HG03342 (cell line): ENCODE data around the gene TUBGCP6.

Experiments used
- ATAC-seq: cut with Tn5 transposase; IDR thresholded peaks from one replicate; pipeline ENCODE4 v1.9.1; 2021; ENCODE audit warnings: mild to moderate bottlenecking, moderate library complexity; ENCODE audit not compliant: unreplicated experiment

TUBGCP6 gene

GRCh38 chr22:50266994-50267393 is 22.2 kb upstream of the TUBGCP6 start:
- ATAC-seq, result no peak

GRCh38 chr22:50264946-50265669 is 20.3 kb upstream of the TUBGCP6 start:
- ATAC-seq, result no peak

- ATAC-seq, result no peak
These were observed 19.4 kb upstream of the TUBGCP6 start for GRCh38 chr22:50264104-50264745.

DNA sequence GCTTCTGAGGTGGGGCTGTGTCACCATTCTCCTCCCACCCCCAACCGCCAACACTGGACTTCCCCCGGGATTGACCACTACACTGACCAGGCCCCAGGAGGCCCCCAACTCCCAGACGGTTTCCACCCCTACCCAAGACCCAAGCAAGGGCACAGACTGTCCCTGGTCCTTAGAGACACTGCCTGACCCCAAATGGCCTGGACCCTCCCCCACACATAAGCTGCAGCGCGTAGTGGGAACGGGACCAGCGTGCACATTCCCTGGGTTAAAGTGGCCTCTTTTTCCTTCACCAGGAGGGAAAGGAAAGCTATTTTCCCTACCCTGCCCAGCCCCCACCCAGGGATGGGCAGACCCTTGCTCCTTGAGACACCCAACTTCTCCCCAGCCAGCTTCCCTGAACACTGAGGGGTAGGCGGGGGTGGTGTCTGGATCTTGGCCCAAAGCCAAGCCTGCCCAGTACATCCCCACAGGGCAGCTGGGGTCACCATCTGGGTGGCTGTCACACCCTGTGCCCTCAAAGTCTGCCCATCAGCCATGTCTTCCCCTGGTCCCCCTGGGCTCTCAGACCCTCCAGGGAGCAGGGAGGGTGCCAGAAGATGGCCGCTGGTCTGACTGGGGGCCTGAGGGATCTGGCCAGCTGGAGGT is 18.3 kb upstream of the TUBGCP6 start:
- ATAC-seq, result no peak

DNA sequence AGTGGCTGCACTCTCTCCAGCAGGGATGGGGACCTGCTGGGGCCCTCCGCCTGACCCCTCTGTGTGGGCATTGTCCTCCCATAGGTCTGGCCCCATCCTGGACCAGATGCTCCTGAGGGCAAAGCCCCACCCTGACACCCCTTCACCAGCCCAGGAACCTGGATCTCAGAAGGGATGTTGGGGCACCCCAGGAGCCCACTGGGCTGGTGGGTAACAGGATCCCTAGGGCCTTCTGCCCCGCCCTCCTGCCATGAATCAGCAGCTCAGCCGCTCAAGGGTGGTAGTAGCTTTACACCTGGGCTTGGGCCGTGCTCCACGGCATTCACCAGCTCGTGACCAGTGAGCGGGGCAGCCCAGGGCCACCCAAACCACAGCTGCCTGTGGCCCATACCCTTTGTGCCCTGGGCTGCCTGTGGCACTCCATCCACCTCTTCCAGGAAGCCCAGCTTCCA is 17.7 kb upstream of the TUBGCP6 start:
- no peak for ATAC-seq

DNA sequence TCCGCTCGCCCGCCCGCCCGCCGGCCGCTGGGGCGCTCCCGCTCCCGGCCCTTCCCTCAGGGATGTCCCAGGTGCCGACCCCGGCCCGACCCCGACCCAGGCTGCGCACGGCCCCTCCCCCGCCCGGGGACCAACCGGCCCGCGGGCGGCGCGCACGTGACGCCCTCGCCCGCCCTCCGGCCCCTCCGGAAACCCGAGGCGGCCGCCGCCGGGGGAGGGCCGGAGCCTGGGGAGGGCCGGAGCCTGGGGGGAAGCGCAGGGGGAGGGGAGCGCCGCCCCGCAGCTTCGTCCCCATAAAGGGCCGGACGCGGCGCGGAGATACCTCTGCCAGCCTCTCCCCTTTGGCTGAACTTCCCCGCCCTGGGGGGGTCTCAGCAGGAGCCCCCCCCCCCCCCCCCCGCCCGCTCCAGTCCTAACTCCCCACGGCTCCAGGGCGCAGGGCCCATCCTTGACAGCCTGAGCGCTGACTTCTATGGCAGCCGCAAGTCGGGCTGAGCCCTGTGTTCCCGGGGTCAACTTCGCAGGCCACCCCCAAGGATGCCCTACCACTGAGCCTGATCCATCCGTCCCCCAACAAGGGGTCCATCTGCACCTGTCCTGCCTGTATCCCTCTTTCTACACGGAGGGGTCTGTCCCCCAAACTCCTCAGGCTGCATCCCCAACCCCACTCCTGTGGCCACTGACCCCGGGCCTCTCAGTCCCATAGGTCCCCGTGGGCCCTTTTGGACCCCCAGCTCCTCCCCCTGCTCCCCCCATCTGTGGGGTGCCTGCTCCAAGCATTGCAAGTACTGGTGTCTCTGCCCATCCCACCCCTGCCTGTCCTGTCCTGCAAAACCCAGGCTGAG is 17.0 kb upstream of the TUBGCP6 start, which contains the start of gene MAPK12:
Gene MAPK12, minus strand, starts transcription at position 69 of the 845 bp plus-strand sequence. CDS start 174 bp downstream, outside the sequence.
- no peak for ATAC-seq

GRCh38 chr22:50260801-50261614 is 16.2 kb upstream of the TUBGCP6 start:
- ATAC-seq, result no peak

DNA sequence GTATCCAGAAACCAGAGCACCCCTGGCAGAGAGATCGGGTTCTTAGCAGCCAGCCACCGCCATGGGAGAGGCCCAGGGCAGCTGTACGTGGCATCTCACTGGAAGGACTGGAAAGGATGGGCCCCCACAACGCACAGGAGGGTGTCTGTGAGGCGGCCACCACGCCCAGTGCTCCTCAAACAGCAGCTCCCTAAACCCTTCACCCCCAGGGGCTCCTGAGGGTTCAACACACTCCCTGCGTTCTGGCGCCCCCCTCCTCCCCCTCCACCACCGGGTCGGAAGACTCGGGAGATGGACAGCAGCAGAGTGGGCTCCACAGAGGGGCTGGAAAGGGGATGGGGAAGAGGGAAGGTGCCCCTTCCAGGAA is 15.6 kb upstream of the TUBGCP6 start:
- no peak for ATAC-seq

GRCh38 chr22:50259302-50259701 is 14.5 kb upstream of the TUBGCP6 start:
- no peak for ATAC-seq

DNA sequence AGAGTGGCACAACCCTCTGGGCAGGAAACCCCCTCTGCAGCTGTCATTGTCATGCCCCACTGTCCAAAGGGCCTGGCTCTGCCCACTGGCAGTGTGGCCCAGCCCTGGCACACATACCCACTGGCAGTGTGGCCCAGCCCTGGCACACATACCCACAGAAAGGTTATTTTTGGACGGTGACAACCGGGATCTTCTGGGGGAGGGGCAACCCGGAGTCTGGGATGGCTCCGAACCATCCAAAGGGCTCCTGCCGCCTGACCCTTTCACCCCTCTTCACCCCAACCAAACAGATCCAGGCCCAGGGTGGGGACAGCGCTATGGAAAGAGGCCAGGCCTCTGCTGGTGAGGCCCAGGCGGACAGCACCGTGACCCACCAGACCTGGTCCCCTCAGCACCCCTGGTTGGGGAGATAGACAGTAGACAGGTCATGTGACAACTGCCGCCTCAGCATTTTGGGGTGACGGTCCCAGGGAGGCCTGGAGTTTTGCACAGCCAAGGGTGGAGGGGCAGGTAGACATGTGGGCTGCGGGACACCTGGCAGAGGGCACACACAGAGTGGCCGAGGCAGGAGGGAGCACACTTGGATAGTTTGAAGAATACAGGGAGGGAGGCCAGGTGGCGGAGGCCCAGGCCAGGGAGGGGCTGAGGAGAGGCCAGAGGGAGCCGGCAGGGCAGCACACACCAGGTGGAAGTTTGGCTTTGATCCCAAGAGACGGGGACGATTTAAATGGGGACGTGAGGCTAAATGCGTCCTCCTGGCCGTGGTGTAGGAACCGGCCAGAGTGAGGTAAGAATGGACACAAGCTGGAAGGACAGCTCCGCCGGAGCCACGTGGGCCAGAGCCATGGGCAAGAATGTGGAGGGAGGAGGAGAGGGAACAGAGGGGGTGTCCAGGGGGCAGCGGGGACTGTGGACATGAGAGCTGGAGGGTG is 13.8 kb upstream of the TUBGCP6 start:
- no peak for ATAC-seq

GRCh38 chr22:50257451-50258360 is 12.9 kb upstream of the TUBGCP6 start:
- no peak for ATAC-seq

- ATAC-seq, result no peak
These were observed 12.2 kb upstream of the TUBGCP6 start for GRCh38 chr22:50257041-50257440.

DNA sequence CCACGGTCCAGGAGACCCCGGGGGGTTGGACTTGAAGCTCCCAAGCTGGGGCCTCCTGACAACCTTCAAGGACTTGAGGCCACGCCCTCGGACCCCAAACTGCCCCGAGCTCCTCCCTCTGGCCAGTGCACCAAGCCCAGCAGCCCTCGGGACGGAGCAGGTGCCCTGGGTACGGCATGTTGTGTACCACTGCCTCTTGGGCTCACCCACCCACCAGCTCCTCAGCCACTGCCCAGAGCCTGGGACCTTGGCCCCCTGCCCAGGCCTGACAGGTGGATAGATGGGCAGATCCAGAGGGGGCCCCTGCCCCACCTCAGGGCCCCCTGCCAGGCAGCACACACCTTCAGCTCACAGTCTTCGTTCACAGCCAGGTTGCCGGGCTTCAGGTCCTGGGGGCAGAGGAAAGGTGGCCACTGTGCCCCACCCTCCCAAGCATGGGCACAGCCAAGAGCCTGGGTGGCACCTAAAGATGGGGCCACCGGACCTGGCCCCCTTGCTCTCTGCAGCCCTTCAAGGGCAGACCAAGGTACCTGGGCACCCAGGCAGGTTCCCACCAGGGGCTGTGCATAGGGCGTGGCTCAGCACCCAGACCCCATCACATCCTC is 11.5 kb upstream of the TUBGCP6 start:
- ATAC-seq, result no peak

DNA sequence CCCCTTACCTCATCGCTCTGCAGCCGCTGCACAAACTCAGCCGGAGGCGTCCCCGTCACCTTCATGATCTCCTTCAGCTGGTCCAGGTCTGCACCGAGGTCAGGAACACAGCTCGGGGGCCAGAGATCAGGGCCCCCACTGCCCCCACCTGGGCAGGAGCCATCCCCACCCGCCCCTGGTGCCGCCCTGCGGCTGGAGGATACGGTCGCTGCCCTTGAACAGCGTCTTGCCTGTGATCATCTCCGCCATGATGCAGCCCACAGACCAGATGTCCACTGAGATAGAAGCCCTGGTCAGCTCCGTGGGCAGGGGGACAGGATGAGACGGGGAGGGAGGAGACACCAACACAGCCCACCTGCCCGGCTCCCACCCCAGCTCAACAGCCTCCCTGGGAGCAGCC is 10.8 kb upstream of the TUBGCP6 start:
- no peak for ATAC-seq

GRCh38 chr22:50255099-50255498 is 10.3 kb upstream of the TUBGCP6 start:
- ATAC-seq, result no peak

GRCh38 chr22:50253941-50254340 is 9.1 kb upstream of the TUBGCP6 start:
- no peak for ATAC-seq

GRCh38 chr22:50253046-50253915 is 8.5 kb upstream of the TUBGCP6 start:
- no peak for ATAC-seq
